SU-DHL-6 (cell line): ENCODE data around the gene QPCT.

Experiments used
- H2AFZ ChIP-seq: fragments of 200-600 bp; sonication (generic); 2 replicates; pipeline ENCODE4 v1.6.1; 2014; ENCODE audit warnings: low read depth, mild to moderate bottlenecking, moderate library complexity, mixed read lengths, antibody characterized with exemption, low read length; ENCODE audit not compliant: severe bottlenecking
- H3F3A ChIP-seq: fragments of 200-600 bp; shearing (Covaris generic); 2 replicates; pipeline ENCODE4 v1.6.0; 2016; ENCODE audit warnings: antibody characterized with exemption, mild to moderate bottlenecking; ENCODE audit not compliant: insufficient read depth
- H3K27ac ChIP-seq: fragments of 200-600 bp; sonication (generic); 2 replicates; pipeline ENCODE4 v1.5.1; 2016; ENCODE audit warnings: low read depth, mild to moderate bottlenecking, low read length, moderate library complexity, mixed read lengths
- H3K27me3 ChIP-seq: fragments of 200-600 bp; sonication (generic), shearing (Covaris generic); 2 replicates; pipeline ENCODE4 v1.6.0; 2014; ENCODE audit warnings: mild to moderate bottlenecking, low read length
- H3K36me3 ChIP-seq: fragments of 200-600 bp; sonication (generic); 2 replicates; pipeline ENCODE4 v1.6.1; 2014; ENCODE audit warnings: mild to moderate bottlenecking, low read length, mixed read lengths
- H3K4me2 ChIP-seq: fragments of 300-600, 200-600 bp; shearing (Covaris generic), sonication (generic); 2 replicates; pipeline ENCODE4 v1.6.0; 2014; ENCODE audit warnings: low read length, low read depth, mild to moderate bottlenecking; ENCODE audit not compliant: poor library complexity, severe bottlenecking
- H3K4me3 ChIP-seq: fragments of 200-600 bp; sonication (generic); 2 replicates; pipeline ENCODE4 v1.5.1; 2014; ENCODE audit warnings: antibody characterized with exemption, low read length, mild to moderate bottlenecking, mixed read lengths; ENCODE audit not compliant: insufficient read depth, poor library complexity, severe bottlenecking
- H3K79me2 ChIP-seq: fragments of 200-600 bp; sonication (generic); 2 replicates; pipeline ENCODE4 v1.6.1; 2014; ENCODE audit warnings: mild to moderate bottlenecking, low read length, moderate library complexity; ENCODE audit not compliant: insufficient read depth
- H3K9ac ChIP-seq: fragments of 200-600 bp; sonication (generic); 2 replicates; pipeline ENCODE4 v1.7.0; 2014; ENCODE audit warnings: mild to moderate bottlenecking, low read length
- H3K9me2 ChIP-seq: fragments of 200-600 bp; sonication (generic); replicated peaks from 2 replicates; pipeline ENCODE4 v1.6.1; 2014; ENCODE audit warnings: low read length; ENCODE audit not compliant: insufficient read depth
- H3K9me3 ChIP-seq: fragments of 200-600 bp; sonication (generic); 2 replicates; pipeline ENCODE4 v1.6.1; 2014; ENCODE audit warnings: low read length, mixed read lengths; ENCODE audit not compliant: insufficient read depth
- H4K20me1 ChIP-seq: fragments of 200-600 bp; sonication (generic); 2 replicates; pipeline ENCODE4 v1.6.1; 2014; ENCODE audit warnings: low read depth, mild to moderate bottlenecking, antibody characterized with exemption, low read length, moderate library complexity, mixed read lengths
- EZH2phosphoT487 ChIP-seq: fragments of 200-600 bp; sonication (generic), shearing (Covaris generic); conservative IDR thresholded peaks from 2 replicates; pipeline ENCODE4 v1.6.1; 2018; ENCODE audit warnings: mild to moderate bottlenecking, antibody characterized with exemption, low read length, moderate library complexity, mixed read lengths
- TF ChIP-seq, protein P1 (sequence below): fragments of 200-600 bp; sonication (generic); IDR thresholded peaks from one replicate; pipeline ENCODE4 v1.5.1; 2017; ENCODE audit warnings: antibody characterized with exemption, mild to moderate bottlenecking, low read length, moderate library complexity; ENCODE audit not compliant: insufficient read depth, poor library complexity, severe bottlenecking

QPCT gene

DNA sequence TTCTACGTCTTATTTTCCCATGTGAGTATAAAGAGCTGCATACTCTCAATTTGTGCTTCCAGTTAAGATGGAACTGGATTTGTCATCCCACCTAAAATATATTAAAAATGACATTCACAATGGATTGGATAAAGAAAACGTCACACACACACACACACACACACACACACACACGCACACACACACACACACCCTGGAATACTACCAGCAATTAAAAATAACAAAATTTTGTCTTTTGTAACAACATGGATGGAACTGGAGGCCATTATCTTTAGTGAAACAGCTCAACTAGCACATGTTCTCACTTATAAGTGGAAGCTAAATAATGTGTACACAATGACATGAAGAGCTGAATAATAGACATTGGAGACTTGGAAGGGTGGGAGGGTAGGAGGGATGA, 3.8 kb upstream of the QPCT start:
- Histone ChIP-seq H3K27me3 (no peaks in the 10 kb centered on the region), H3K36me3 (no peaks in the 10 kb centered on the region), H3K79me2 (no peaks in the 10 kb centered on the region), H3F3A (peaks cover 28% of the 10 kb centered on the region; the same call in 1 of the 2 replicates), H3K9me3 (no peaks in the 10 kb centered on the region), H4K20me1 (no peaks in the 10 kb centered on the region), H3K4me2 (no peak overlapping the region), H2AFZ (no peak overlapping the region), H3K27ac (no peak overlapping the region), H3K9me2 (no peaks in the 10 kb centered on the region), H3K9ac (no peak overlapping the region), H3K4me3 (no peak overlapping the region)
- TF ChIP-seq, protein P1, sequence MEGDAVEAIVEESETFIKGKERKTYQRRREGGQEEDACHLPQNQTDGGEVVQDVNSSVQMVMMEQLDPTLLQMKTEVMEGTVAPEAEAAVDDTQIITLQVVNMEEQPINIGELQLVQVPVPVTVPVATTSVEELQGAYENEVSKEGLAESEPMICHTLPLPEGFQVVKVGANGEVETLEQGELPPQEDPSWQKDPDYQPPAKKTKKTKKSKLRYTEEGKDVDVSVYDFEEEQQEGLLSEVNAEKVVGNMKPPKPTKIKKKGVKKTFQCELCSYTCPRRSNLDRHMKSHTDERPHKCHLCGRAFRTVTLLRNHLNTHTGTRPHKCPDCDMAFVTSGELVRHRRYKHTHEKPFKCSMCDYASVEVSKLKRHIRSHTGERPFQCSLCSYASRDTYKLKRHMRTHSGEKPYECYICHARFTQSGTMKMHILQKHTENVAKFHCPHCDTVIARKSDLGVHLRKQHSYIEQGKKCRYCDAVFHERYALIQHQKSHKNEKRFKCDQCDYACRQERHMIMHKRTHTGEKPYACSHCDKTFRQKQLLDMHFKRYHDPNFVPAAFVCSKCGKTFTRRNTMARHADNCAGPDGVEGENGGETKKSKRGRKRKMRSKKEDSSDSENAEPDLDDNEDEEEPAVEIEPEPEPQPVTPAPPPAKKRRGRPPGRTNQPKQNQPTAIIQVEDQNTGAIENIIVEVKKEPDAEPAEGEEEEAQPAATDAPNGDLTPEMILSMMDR, result no peak
- no peak for TF ChIP-seq EZH2phosphoT487

DNA sequence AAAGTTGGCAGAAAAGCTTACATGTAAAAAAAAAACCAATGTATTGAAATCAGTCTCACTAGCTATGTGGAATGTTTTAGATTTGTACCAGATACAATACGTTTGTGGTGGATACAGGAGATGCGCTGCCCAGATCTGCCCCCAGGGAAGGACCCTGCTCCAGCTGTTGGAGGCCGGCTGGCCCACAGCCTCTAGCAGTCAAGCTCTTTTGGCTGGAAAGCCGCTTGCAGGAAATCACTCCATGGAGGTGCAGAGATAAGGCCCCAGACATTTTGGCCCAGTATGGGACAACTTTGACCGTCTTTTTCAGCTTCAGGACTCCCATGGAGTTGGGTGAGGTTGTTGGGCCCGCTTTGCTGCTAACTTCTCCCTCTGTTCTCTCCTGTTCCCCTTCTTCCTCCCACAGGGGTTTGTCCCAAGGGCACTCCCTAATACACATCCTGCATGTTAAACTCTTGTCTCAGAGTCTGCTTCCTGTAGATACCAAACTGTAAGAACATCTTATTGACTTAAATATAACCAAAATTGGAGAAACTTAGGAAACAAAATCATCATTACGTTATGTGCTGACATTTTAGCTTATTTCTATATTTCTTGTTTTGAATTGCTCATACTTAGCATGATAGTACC, 1.7 kb upstream of the QPCT start:
- no peaks in the 10 kb centered on the region for H3K9me3 ChIP-seq
- H3K4me3 ChIP-seq, result no peak overlapping the region
- no peak overlapping the region for H3K4me2 ChIP-seq
- no peak overlapping the region for H2AFZ ChIP-seq
- H3K27me3 ChIP-seq, result no peaks in the 10 kb centered on the region
- no peaks in the 10 kb centered on the region for H3K9me2 ChIP-seq
- H3K36me3 ChIP-seq, result no peaks in the 10 kb centered on the region
- TF ChIP-seq EZH2phosphoT487, result no peak
- TF ChIP-seq, protein P1, result no peak
- no peaks in the 10 kb centered on the region for H3K79me2 ChIP-seq
- H3K27ac ChIP-seq, result no peak overlapping the region
- H4K20me1 ChIP-seq, result no peaks in the 10 kb centered on the region
- H3F3A ChIP-seq, result peaks cover 23% of the 10 kb centered on the region; the same call in 1 of the 2 replicates
- no peak overlapping the region for H3K9ac ChIP-seq

DNA sequence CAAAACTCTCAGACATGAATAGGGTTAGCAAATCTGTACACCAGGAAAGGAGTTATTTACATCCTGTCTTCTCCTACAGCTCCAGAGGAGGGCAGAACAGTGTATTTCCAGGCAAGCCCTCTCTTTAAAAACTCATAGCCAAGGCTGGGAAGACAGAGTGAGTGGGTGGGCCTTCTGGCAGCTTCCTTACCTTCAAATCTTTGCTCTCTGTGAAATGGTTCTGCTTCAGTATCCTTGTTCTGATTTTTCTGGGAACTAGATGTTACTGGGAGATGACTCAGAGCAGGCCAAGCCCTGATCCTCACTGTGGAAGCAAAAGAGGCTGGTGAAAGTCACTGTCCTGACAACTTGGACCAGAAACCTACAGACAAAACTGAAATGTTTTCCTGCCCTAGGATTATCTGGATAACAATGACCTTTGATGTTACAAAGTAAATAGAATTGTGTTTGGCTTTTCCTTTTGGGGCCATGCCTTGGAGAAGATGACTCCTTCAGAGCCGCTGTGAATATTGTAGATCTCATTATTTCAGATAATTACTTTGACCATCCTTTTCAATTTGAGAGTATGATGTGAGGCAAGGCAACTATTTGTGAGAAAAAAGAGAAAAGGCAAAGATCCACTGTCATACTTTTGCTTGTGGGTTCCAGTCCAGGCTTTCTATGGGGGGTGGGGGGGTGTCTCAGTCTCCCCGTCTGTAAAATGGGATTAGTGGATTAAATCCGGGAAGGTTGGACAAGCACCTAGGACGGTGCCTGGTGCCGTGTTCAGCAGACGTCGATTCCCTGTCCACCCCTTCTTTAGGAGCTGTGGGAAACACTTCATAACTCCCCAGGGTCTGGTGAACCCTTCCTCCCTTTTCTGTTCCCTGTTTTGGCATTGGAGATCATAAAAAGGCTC, 644 bp upstream of the QPCT start:
- Histone ChIP-seq H4K20me1 (no peaks in the 10 kb centered on the region), H3K4me2 (peak overlapping the region; percentile 91), H3K36me3 (no peaks in the 10 kb centered on the region), H2AFZ (peak overlapping the region; percentile 90), H3K9ac (0 out of 2 replicates have a peak overlapping the region, but pooled peaks have one; percentile 59), H3K9me3 (no peaks in the 10 kb centered on the region), H3K27me3 (no peaks in the 10 kb centered on the region), H3K79me2 (no peaks in the 10 kb centered on the region), H3K4me3 (no peak overlapping the region), H3F3A (peaks cover 15% of the 10 kb centered on the region; the same call in 1 of the 2 replicates), H3K27ac (no peak overlapping the region), H3K9me2 (no peaks in the 10 kb centered on the region)
- TF ChIP-seq, protein P1, result no peak
- TF ChIP-seq EZH2phosphoT487, result no peak
